NCI-H2081 treated with DMSO at 0.1 percent for 48 hours (cell line): ENCODE measurements around the gene ZNF678.

Experiments used
- DNase-seq: peaks from one replicate; lab custom pipeline; 2025; lab: John Stamatoyannopoulos, UW

ZNF678 gene

DNA sequence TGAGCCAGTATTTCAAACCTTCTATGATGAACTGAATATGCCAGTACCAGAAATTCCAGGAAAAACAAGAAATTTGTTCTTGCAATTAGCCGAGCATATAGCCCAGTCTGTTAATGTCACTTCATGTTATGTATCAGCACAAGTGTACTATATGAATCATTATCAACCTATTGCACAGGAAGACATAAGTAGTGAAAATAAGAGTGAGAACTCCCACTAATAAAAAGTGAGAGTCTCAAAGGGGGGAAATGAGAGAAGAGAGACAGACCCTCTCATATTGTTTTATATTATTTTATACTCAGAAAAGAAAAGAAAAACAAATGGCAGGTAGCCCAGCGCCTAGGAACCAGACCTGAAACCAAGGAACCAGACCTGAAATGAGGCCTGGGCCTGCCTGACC is 155.6 kb downstream of the ZNF678 start:
- no peak for DNase-seq

DNA sequence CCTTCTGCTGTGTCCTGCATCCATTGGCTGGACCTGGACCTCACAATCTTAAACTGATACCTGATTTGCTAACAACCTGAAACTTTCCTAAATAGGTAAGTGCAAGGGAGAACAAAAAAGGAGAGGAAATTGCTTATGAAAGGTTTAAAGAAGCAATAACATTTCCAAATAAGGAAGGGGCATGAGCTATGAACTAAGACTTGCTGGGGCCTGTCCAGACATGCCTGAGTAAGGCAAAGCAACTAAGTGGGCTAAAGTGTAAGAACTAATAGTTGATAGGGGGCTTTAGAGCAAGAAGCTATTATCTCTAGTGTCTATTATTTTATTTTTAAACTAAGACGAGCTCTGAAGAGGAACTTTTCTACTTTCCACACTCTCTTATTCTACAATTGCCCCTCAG is 160.1 kb downstream of the ZNF678 start:
- DNase-seq: no peak

DNA sequence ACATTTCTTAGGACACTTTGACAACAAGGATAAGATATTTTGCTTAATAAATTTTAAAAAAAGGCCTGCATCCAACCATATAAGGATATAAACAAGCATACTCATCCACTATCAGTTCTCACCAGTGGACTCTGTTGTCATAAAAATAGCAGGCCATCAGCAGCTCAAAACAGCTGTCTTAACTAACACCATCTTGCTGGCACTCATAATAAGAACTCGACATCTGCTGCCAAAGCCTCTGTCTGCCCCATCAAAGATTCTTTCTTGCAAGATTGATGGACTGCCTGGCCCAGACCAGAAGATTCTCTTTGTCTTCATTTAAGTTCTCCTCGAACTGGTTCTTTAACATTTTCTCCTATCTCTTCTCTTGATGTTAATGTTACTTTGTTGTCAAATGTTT is 161.7 kb downstream of the ZNF678 start:
- DNase-seq: no peak

DNA sequence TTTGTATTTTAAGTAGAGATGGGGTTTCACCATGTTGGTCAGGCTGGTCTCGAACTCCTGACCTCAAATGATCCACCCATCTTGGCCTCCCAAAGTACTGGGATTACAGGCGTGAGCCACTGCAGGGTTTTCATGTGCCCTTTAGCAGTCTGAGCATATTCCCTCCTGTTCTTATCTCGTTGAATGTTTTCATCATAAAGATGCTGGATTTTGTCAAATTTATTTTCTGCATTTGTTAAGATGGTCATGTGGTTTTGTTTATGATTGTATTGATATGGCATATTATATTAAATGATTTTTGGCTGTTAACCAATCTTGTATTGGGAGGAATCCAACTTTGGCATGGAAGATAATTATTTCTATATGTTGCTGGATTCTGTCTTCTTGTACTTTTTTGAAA is 163.0 kb downstream of the ZNF678 start:
- DNase-seq: no peak
